NCI-H2029 treated with DMSO at 0.1 percent for 48 hours (cell line): ENCODE measurements around the gene HLF.
"Not testable (repeated sequence)": the region's sequence is repeated elsewhere in the genome, so short reads cannot be mapped to it uniquely, and the experiment has no call there.

Source experiments
- DNase-seq: peaks from one replicate; lab custom pipeline; 2025; lab: John Stamatoyannopoulos, UW

Gene HLF

DNA sequence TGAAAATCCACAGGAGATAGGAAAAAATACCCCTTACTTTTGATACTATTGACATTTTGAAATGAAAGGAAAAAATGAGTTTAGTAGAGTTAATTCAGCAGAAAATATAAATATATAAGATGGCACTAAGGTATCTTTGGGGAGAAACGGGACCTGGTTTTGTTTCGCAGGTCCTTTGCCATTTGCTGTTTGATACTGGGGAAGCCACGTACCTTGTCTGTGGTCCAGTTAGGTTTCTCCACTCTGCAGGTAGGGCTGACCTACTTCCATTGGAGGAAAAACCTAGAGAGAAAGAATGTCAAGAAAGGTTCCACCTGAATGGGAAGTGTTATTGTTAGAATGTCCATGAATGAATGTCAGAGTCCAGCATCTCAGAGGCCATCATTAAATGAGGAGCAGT lies 48.1 kb downstream of the HLF start:
- DNase-seq, result no peak

GRCh38 chr17:55314061-55314783 lies 49.5 kb downstream of the HLF start:
- no peak for DNase-seq

DNA sequence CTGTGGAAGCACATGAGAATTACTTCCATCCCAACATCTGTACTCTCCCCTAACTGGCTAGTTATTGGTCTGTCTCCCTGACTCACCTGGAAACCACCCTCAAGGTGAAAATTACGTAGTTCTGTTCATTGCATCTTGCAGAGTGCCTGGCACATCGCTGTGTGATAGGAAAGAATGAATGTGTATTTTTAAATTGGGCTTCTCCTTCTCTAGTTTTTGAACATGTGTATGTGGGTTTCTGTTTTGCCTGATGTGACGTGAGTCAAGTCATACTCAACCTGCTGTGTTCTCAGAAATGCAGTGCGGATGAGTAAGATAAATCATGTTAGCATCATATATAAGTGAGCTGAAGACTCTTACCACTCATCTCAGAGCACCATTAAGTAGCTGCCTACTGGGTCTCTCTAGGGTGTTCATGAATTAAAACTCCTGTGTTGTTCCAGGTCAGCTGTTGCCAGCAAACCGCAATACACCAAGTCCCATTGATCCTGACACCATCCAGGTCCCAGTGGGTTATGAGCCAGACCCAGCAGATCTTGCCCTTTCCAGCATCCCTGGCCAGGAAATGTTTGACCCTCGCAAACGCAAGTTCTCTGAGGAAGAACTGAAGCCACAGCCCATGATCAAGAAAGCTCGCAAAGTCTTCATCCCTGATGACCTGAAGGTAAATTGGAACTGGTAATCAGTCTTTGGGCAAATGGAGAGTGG lies 50.2 kb downstream of the HLF start:
- no peak for DNase-seq

GRCh38 chr17:55316499-55316898 lies 51.7 kb downstream of the HLF start:
- no peak for DNase-seq

GRCh38 chr17:55317284-55317683 lies 52.5 kb downstream of the HLF start:
- DNase-seq, result no peak

GRCh38 chr17:55318081-55318480 lies 53.3 kb downstream of the HLF start:
- no peak for DNase-seq

GRCh38 chr17:55318715-55319487 lies 54.1 kb downstream of the HLF start:
- DNase-seq, result no peak

- no peak for DNase-seq
These were observed 55.3 kb downstream of the HLF start for GRCh38 chr17:55319933-55320593.

- DNase-seq, result no peak
These were observed 56.0 kb downstream of the HLF start for GRCh38 chr17:55320594-55321426.

DNA sequence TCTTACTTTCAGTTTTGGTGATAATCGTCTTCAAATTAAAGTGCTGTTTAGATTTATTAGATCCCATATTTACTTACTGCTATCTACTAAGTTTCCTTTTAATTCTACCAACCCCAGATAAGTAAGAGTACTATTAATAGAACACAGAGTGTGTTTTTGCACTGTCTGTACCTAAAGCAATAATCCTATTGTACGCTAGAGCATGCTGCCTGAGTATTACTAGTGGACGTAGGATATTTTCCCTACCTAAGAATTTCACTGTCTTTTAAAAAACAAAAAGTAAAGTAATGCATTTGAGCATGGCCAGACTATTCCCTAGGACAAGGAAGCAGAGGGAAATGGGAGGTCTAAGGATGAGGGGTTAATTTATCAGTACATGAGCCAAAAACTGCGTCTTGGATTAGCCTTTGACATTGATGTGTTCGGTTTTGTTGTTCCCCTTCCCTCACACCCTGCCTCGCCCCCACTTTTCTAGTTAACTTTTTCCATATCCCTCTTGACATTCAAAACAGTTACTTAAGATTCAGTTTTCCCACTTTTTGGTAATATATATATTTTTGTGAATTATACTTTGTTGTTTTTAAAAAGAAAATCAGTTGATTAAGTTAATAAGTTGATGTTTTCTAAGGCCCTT lies 56.8 kb downstream of the HLF start:
- DNase-seq, result no peak

DNA sequence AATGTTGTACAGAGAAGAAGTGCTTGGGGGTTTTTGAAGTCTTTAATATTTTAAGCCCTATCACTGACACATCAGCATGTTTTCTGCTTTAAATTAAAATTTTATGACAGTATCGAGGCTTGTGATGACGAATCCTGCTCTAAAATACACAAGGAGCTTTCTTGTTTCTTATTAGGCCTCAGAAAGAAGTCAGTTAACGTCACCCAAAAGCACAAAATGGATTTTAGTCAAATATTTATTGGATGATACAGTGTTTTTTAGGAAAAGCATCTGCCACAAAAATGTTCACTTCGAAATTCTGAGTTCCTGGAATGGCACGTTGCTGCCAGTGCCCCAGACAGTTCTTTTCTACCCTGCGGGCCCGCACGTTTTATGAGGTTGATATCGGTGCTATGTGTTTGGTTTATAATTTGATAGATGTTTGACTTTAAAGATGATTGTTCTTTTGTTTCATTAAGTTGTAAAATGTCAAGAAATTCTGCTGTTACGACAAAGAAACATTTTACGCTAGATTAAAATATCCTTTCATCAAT lies 57.8 kb downstream of the HLF start:
- DNase-seq, result no peak

DNA sequence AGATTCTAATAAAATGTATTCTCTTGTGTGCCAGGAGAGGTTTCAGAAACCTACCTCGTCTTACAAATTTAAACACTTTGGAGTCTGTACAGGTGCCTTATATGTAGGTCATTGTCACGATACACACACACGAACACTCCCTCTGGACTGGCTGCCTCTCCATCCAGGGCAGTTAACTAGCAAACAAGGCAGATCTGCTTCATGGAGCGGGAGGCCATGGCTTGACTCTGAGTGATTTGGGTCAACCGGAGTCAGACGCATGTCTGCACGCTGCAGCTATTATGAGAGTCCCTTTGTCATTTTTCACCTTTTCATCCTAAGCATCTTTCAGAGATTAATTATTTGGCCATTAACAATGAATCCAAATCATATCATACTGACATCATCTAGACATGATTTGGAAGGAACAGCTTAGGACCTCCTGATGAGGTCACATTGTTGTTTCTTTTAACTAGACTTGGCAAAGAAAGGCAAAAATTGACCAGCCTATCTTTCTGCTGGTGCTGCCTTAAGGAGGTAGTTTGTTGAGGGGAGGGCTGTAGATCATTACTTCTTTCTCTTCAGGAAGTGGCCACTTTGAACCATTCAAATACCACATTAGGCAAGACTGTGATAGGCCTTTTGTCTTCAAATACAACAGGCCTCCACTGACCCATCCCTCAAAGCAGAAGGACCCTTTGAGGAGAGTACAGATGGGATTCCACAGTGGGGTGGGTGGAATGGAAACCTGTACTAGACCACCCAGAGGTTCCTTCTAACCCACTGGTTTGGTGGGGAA lies 58.9 kb downstream of the HLF start:
- DNase-seq, result no peak

DNA sequence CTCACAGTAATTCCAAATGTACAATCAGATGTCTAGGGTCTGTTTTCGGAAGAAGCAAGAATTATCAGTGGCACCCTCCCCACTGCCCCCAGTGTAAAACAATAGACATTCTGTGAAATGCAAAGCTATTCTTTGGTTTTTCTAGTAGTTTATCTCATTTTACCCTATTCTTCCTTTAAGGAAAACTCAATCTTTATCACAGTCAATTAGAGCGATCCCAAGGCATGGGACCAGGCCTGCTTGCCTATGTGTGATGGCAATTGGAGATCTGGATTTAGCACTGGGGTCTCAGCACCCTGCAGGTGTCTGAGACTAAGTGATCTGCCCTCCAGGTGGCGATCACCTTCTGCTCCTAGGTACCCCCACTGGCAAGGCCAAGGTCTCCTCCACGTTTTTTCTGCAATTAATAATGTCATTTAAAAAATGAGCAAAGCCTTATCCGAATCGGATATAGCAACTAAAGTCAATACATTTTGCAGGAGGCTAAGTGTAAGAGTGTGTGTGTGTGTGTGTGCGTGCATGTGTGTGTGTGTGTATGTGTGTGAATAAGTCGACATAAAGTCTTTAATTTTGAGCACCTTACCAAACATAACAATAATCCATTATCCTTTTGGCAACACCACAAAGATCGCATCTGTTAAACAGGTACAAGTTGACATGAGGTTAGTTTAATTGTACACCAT lies 59.7 kb downstream of the HLF start:
- no peak for DNase-seq

DNA sequence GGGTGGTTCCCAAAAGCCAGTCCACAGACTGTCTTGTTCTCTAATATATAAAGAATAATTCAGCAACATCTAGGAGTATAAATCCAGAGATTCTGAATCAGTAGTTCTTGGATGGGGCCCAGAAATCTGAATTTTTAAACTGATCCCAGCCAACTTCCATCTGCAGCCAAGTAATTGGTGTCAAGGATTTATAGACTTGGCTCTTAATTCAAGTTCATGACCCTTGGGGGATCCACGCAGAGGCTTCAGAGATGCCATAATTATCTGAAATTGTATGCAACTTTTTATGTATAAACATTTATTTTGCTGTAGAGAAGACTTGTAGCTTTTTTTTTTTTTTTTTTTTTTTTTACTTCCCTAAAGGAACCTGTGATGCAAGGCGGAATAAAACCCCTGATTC lies 60.6 kb downstream of the HLF start:
- DNase-seq, result no peak

DNA sequence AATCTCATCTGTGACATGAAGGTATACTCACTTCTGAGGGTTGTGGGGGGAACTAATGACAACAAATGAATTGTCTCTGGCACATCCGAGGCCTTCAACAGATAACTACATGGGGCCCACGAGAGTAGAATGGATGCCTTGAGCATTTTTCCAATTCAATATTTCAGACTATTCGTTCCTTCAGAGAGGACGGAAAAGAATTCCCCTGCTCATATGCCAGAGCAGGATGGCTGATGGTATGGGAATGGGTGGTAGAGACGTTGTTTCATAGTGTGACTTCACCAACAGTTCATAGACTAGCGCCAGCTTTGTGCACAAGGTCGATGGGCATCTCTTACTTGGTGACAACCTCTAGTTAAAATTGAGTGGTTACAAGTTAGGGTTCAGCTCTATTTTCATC lies 61.3 kb downstream of the HLF start:
- DNase-seq, result no peak

DNA sequence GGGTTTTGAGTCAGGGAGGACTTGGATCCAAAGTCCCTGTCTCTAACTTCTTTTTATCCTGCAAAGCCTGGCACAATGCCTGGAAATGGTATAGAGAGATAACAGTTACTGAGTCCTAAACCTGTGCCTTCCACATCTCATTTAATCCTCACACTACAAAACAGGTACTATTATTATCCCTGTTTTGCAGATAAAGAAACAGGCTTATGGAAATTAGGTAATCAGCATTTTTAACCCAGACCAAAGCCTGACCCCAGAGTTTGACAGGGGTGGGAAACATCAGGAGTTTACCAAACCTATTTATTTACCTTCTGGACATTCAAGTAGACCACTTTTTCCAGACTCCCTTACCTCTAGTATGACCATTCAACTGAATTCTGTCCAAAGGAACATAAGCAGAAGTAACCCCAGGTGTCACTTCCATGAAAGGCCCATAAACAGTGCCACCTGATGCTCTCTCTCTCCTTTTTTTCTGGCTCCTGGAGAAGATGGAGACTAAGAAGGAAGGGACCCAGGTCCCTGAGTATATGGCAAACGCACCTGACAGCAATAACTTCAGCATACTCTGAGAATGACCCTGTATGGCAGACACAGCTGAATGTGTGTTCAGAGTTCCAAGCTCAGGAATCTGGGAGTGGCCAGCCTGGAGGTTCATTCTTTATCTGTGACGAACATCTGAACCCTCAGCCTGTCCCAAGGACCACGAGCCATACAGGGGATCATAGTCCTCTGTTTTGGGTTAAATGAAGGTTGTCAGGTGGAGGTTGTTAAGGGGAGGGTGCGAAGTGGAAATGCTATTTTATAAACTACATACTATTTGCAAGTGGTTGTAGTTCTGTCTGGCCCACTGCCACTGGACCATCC lies 62.7 kb downstream of the HLF start:
- DNase-seq, result no peak

DNA sequence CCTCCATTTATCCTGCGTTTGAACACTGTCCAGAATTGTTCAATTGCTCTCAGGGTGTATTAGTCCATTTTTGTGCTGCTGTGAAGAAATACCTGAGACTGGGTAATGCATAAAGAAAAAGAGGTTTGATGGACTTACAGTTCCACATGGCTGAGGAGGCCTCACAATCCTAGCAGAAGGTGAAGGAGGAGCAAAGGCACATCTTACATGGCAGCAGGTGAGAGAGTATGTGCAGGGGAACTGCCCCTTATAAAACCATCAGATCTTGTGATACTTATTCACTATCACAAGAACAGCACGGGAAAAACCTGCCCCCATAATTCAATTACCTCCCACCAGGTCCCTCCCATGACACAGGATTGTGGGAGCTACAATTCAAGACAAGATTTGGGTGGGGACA lies 63.8 kb downstream of the HLF start:
- not testable (repeated sequence) for DNase-seq

GRCh38 chr17:55330344-55330933 lies 65.7 kb downstream of the HLF start:
- no peak for DNase-seq
